ENCODE data around the gene HM13. TPM values are rescaled to one million over a fixed set of nuclear protein-coding genes. Genes with fewer than 3 reads are reported as not detected.

The HM13 gene
- total and polyA plus RNA-seq, 2 of the 13 experiments (the other 11 are each of a cell fraction or from before 2014, with no cell fraction given) = 118 to 243 TPM

DNA sequence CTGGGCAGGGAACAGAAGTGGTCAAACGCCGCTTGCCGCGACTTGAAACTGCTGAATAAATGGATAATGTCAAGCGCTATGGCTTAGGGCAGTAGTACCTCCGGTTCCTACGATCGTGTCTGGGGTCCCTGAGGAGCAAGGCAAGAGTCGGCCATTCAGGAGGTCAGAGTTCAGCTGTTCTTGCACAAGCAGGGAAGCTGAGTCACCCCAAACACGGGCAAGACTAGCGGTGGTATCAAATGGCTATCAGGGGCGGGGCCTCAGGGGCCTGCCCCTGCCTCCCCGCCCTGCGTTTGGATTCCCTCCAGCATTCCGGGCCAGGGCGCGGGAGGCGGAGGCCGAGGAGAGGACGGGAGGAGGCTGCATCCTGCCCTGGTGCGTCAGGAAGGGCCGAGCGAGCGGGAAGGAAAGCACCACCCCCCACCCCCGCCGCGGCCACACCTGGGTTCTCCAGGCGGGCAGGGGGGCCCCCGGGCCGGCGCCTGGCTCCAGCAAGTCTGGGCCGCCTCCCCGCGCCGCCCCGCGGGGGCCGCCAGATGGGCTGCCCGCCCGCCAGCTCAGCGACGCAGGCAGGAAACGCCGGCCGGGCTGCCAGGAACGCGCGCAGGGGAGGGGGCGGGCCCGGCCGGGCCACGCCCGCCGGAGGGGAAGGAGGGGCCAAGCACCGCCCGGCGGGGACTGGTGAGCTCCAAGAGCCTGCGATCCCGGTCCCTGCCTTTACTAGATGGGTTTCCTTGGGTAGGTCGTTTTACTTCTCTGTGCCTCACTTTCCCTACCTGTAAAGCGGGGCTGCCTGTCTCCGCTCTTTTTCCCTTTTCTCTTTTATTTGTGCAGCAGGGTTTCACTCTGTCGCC lies 58.7 kb downstream of the HM13 start (continued):
- TF ChIP-seq, protein P1, sequence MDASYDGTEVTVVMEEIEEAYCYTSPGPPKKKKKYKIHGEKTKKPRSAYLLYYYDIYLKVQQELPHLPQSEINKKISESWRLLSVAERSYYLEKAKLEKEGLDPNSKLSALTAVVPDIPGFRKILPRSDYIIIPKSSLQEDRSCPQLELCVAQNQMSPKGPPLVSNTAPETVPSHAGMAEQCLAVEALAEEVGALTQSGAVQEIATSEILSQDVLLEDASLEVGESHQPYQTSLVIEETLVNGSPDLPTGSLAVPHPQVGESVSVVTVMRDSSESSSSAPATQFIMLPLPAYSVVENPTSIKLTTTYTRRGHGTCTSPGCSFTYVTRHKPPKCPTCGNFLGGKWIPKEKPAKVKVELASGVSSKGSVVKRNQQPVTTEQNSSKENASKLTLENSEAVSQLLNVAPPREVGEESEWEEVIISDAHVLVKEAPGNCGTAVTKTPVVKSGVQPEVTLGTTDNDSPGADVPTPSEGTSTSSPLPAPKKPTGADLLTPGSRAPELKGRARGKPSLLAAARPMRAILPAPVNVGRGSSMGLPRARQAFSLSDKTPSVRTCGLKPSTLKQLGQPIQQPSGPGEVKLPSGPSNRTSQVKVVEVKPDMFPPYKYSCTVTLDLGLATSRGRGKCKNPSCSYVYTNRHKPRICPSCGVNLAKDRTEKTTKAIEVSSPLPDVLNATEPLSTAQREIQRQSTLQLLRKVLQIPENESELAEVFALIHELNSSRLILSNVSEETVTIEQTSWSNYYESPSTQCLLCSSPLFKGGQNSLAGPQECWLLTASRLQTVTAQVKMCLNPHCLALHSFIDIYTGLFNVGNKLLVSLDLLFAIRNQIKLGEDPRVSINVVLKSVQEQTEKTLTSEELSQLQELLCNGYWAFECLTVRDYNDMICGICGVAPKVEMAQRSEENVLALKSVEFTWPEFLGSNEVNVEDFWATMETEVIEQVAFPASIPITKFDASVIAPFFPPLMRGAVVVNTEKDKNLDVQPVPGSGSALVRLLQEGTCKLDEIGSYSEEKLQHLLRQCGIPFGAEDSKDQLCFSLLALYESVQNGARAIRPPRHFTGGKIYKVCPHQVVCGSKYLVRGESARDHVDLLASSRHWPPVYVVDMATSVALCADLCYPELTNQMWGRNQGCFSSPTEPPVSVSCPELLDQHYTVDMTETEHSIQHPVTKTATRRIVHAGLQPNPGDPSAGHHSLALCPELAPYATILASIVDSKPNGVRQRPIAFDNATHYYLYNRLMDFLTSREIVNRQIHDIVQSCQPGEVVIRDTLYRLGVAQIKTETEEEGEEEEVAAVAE (CRISPR knock-in tag; IDR thresholded peaks at IDR 0.05; ENCODE audit: borderline replicate concordance) = peak; percentile 78
- TF ChIP-seq ZNF549 (CRISPR knock-in tag; IDR thresholded peaks at IDR 0.05) (0 out of 2 replicates have a peak, but pooled peaks have one; percentile 60), ELF4 (CRISPR knock-in tag; IDR thresholded peaks at IDR 0.05; ENCODE audit: borderline replicate concordance) (no peak; the same call in none of the 2 replicates), POLR2AphosphoS5 (IDR thresholded peaks at IDR 0.05; ENCODE audit: low read depth, low read length) (peak; percentile 94), ZNF180 (CRISPR knock-in tag; IDR thresholded peaks at IDR 0.05; ENCODE audit: borderline replicate concordance, low read depth) (peak; percentile 63; the same call in 1 of the 2 replicates), RAD21 (CRISPR knock-in tag; IDR thresholded peaks at IDR 0.05) (peak; percentile 97), SYNCRIP (IDR thresholded peaks at IDR 0.05; ENCODE audit: insufficient read depth, low read depth, low read length) (no peak), ZNF703 (CRISPR knock-in tag; IDR thresholded peaks at IDR 0.05; ENCODE audit: borderline replicate concordance) (peak; percentile 76), FOXJ3 (CRISPR knock-in tag; IDR thresholded peaks at IDR 0.05; ENCODE audit: borderline replicate concordance) (peak; percentile 93), PHF21A (CRISPR knock-in tag; IDR thresholded peaks at IDR 0.05) (peak; percentile 94), ZNF224 (CRISPR knock-in tag; IDR thresholded peaks at IDR 0.05) (peak; percentile 49; the same call in 1 of the 2 replicates), ZNF562 (CRISPR knock-in tag; IDR thresholded peaks at IDR 0.05; ENCODE audit: borderline replicate concordance) (no peak), ZNF766 (CRISPR knock-in tag; IDR thresholded peaks at IDR 0.05; ENCODE audit: borderline replicate concordance) (peak; percentile 79), DR1 (CRISPR knock-in tag; IDR thresholded peaks at IDR 0.05) (peak; percentile 91), SAP130 (CRISPR knock-in tag; IDR thresholded peaks at IDR 0.05; ENCODE audit: low read depth) (peak; percentile 92), ZNF776 (CRISPR knock-in tag; IDR thresholded peaks at IDR 0.05) (peak; percentile 47), ZKSCAN8 (CRISPR knock-in tag; IDR thresholded peaks at IDR 0.05; ENCODE audit: borderline replicate concordance) (peak; percentile 94), SMAD3 (CRISPR knock-in tag; IDR thresholded peaks at IDR 0.05) (peak; percentile 98; the same call in 1 of the 2 replicates)
- TF ChIP-seq, protein P2, sequence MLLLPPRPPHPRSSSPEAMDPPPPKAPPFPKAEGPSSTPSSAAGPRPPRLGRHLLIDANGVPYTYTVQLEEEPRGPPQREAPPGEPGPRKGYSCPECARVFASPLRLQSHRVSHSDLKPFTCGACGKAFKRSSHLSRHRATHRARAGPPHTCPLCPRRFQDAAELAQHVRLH (CRISPR knock-in tag; IDR thresholded peaks at IDR 0.05; ENCODE audit: borderline replicate concordance, low read depth) = peak; percentile 63; the same call in 1 of the 2 replicates
- TF ChIP-seq, protein P3, sequence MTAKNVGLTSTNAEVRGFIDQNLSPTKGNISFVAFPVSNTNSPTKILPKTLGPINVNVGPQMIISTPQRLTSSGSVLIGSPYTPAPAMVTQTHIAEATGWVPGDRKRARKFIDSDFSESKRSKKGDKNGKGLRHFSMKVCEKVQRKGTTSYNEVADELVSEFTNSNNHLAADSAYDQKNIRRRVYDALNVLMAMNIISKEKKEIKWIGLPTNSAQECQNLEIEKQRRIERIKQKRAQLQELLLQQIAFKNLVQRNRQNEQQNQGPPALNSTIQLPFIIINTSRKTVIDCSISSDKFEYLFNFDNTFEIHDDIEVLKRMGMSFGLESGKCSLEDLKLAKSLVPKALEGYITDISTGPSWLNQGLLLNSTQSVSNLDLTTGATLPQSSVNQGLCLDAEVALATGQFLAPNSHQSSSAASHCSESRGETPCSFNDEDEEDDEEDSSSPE (CRISPR knock-in tag; IDR thresholded peaks at IDR 0.05) = peak; percentile 92
- TF ChIP-seq, protein P4, sequence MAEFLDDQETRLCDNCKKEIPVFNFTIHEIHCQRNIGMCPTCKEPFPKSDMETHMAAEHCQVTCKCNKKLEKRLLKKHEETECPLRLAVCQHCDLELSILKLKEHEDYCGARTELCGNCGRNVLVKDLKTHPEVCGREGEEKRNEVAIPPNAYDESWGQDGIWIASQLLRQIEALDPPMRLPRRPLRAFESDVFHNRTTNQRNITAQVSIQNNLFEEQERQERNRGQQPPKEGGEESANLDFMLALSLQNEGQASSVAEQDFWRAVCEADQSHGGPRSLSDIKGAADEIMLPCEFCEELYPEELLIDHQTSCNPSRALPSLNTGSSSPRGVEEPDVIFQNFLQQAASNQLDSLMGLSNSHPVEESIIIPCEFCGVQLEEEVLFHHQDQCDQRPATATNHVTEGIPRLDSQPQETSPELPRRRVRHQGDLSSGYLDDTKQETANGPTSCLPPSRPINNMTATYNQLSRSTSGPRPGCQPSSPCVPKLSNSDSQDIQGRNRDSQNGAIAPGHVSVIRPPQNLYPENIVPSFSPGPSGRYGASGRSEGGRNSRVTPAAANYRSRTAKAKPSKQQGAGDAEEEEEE (CRISPR knock-in tag; IDR thresholded peaks at IDR 0.05; ENCODE audit: borderline replicate concordance) = peak; percentile 89; the same call in 1 of the 2 replicates

Data from HepG2 (cell line).